Neural cell (in vitro differentiated cells): Measurements from ENCODE around the gene SLC7A8.

ENCODE experiments used
- CTCF ChIP-seq: fragments of 450-650 bp; IDR thresholded peaks from 2 replicates; pipeline ENCODE4 v1.5.1; 2014; ENCODE audit warnings: antibody characterized with exemption, mild to moderate bottlenecking, moderate library complexity; ENCODE audit not compliant: poor library complexity, severe bottlenecking
- EP300 ChIP-seq: fragments of 450-650 bp; conservative IDR thresholded peaks from 2 replicates; pipeline ENCODE4 v1.6.1; 2014; ENCODE audit warnings: antibody characterized with exemption, mild to moderate bottlenecking, moderate library complexity; ENCODE audit not compliant: poor library complexity, severe bottlenecking
- EZH2 ChIP-seq: fragments of 200-600, 300-800 bp; shearing (Covaris generic), sonication (generic); IDR thresholded peaks from 2 replicates; pipeline ENCODE4 v1.6.1; 2014; ENCODE audit warnings: antibody characterized with exemption, low read length, borderline replicate concordance, mild to moderate bottlenecking; ENCODE audit not compliant: insufficient read depth, poor library complexity, severe bottlenecking
- MXI1 ChIP-seq: fragments of 450-650 bp; conservative IDR thresholded peaks from 2 replicates; pipeline ENCODE4 v1.6.1; 2014; ENCODE audit warnings: antibody characterized with exemption, mild to moderate bottlenecking; ENCODE audit not compliant: poor library complexity, severe bottlenecking
- POLR2AphosphoS5 ChIP-seq: IDR thresholded peaks from 2 replicates; pipeline ENCODE4 v1.6.1; 2012
- RAD21 ChIP-seq: fragments of 450-650 bp; conservative IDR thresholded peaks from 2 replicates; pipeline ENCODE4 v1.6.1; 2014; ENCODE audit warnings: antibody characterized with exemption, mild to moderate bottlenecking, moderate library complexity
- REST ChIP-seq: IDR thresholded peaks from 2 replicates; pipeline ENCODE4 v1.6.1; 2012; ENCODE audit warnings: borderline replicate concordance
- SMC3 ChIP-seq: fragments of 450-650 bp; conservative IDR thresholded peaks from 2 replicates; pipeline ENCODE4 v1.6.1; 2014; ENCODE audit warnings: antibody characterized with exemption, mild to moderate bottlenecking, moderate library complexity; ENCODE audit not compliant: poor library complexity
- TAF1 ChIP-seq: IDR thresholded peaks from 2 replicates; pipeline ENCODE4 v1.6.1; 2012; ENCODE audit warnings: low read depth

GRCh38 chr14:23120541-23121251 is 62.8 kb downstream of the SLC7A8 start:
- TF ChIP-seq CTCF = peak; percentile 100
- no peak for TF ChIP-seq TAF1
- no peak for TF ChIP-seq POLR2AphosphoS5
- TF ChIP-seq EZH2 = no peak
- peak; percentile 100 for TF ChIP-seq SMC3
- TF ChIP-seq EP300 = peak; percentile 34
- TF ChIP-seq RAD21 = peak; percentile 99
- no peak for TF ChIP-seq REST
- no peak for TF ChIP-seq MXI1
